Thyroid gland (tissue), 4 donors: ENCODE measurements around the gene ENAH.

Source experiments
- CTCF ChIP-seq, 6 experiments: fragments of 200-600 bp in 3 of 6; fragments of 450-650 bp in 3 of 6; sonication (generic) in 3 of 6; IDR thresholded peaks; one replicate each; pipeline ENCODE4 v1.5.1; 2016 to 2019; ENCODE audit warnings: antibody characterized with exemption in 6 of 6, mild to moderate bottlenecking in 2 of 6, inconsistent platforms in 1 of 6, moderate library complexity in 1 of 6
- POLR2A ChIP-seq, 2 donors: fragments of 450-650 bp; IDR thresholded peaks; one replicate each; pipeline ENCODE4 v1.6.1; 2017; ENCODE audit warnings: antibody characterized with exemption in 2 of 2, mild to moderate bottlenecking in 2 of 2, moderate library complexity in 1 of 2

- TF ChIP-seq CTCF (IDR thresholded peaks at IDR 0.05): no peak
- no peak for TF ChIP-seq POLR2A (IDR thresholded peaks at IDR 0.05)
Measured at GRCh38 chr1:225520587-225521227, 132.2 kb downstream of the ENAH start.
